Effector CD8-positive, alpha-beta T cell (primary cell): Measurements from ENCODE around the gene TLN1.
A peak's percentile ranks its signal among the peaks of the same experiment; 100 is the strongest.

ENCODE experiments used
- DNase-seq: peaks from one replicate; lab custom pipeline; 2025; lab: John Stamatoyannopoulos, UW

The TLN1 gene

DNA sequence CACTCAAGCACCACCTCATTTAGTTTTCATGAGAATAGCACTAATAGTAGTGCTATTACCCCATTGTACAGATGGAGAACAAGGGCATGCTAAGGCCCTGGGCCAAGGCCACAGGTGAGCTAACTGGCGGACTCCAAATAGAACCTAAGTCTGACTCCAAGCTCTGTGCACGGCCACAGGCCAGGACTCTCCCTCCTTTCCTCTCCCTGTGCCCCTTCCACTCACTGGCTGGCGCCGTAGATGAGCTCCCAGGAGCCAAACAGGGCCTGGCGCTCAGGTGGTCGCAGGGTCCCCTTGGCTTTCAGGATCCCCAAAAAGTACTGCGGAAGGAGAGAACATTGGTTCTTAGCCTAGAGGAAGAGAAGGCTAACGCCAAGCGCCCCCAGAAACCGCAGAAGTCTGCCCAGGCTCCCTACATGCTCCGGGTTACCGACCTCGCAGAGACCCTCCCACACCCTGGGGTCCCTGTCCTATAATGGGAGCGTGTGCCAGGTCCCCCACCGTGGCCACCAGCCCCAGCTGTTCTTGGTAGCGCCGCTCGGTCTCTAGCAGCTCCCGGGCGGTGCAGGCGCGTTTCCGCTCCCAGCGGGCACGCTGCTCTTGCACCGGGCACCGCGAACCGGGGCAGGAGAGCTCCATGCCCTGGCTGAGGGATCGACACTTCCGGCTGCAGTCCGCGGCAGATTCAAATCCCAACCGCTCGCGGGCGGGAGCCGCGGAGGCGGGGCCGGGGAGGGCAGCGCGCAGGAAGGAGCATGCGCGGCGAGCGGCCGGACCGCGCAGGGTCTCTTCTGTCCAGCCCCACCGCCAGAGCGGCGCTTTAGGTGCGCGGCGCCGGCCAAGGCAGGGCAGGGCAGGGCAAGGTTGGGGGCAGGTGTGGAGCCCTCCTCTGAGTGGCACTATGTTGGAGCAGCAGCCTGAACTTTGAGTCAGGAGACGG, 67.2 kb downstream of the TLN1 start, which contains the start of gene ARHGEF39:
TSS of gene ARHGEF39 (minus strand) at position 665 of the 940 bp plus-strand sequence. CDS start at position 639, 26 bp downstream.
- DNase-seq: peak; percentile 50

GRCh38 chr9:35662437-35662836, 69.6 kb downstream of the TLN1 start:
- no peak for DNase-seq

DNA sequence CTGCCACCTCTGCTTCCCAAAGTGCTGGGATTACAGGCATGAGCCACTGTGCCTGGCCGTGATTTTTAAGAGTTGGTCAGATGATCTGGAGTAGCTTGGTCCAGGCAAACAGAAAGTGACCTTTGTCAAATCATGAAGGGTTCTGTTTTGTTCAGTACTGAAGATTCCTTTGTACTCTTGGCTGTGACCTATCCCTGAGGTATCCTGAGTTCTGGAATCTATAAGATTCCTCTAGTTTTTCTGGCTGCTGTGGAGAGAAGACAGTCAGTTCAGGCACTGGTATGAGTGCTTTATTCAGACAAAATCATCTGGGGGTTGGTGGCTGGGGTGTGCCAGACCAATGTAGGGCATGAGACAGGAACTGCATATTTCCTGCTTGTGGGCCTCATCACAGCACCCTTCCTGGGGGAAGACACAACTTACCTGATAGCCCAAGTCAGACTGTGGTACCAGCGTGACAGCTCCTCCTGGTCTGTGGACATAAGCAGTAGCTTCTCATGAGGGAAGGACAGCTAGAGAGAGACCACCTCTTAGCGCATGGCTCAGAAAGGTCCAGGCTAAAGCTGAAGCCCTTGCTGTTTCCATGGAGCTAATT, 70.1 kb downstream of the TLN1 start:
- peak; percentile 13 for DNase-seq

GRCh38 chr9:35660966-35661415, 71.0 kb downstream of the TLN1 start:
- DNase-seq: no peak

GRCh38 chr9:35659340-35659739, 72.7 kb downstream of the TLN1 start:
- no peak for DNase-seq

- DNase-seq: no peak
These were observed 73.1 kb downstream of the TLN1 start for GRCh38 chr9:35658968-35659220.

- DNase-seq: peak; percentile 74
These were observed 73.6 kb downstream of the TLN1 start, which contains the start of gene CCDC107 for GRCh38 chr9:35658137-35658967. CCDC107 (plus strand) TSS chr9:35658292; CDS start chr9:35658380, 88 bp downstream.

- peak; percentile 87 for DNase-seq
These were observed 74.4 kb downstream of the TLN1 start, which contains the start of gene RMRP for GRCh38 chr9:35657546-35658136. RMRP (minus strand) TSS chr9:35658019.

DNA sequence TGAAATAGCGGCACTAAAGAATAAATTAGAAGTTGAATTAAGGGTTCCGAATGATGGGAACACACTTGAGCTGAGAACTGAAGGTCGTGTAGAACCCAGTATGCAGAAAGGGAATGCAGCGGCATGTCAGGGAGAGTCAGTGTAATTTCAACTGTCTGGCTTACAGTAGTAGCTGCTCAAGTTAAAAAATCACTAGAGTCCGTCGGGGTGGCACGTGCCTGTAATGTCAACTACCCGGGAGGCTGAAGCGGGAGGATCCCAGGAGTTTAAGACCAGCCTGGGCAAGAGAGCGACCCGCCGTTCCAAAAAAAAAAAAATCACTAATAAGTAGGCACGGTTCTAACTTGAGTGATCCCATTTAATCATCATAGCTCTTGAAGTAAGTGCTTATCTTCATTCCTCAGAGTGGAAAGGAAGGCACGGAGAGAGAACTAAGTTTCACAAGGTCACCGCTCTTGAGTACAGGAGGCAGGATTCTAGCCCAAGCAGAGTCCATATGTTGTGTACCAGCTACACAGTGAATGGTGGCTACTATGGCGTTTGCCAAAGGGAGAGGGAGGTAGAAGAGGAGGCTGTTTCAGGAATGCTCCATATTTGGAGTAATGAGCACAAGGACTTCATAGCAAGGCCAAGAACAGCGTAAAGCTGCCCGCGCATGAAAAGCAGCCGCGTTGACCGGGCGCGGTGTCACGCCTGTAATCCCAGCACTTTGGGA, 75.0 kb downstream of the TLN1 start:
- DNase-seq: no peak

GRCh38 chr9:35656348-35656747, 75.6 kb downstream of the TLN1 start:
- no peak for DNase-seq

DNA sequence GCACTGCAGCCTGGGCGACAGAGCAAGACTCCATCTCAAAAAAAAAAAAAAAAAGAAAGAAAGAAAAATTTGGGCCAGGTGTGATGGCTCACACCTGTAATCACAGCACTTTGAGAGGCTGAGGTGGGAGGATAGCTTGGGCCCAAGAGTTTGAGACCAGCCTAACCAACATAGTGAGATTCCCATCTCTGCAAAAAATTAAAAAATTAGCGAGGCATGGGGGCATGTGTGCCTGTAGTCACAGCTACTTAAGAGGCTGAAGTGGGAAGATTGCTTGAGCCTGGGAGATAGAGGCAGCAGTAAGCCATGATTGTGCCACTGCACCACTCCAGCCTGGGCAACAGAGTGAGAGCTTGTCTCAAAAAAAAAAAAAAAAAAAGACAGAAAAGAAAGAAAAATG, 78.4 kb downstream of the TLN1 start:
- DNase-seq: no peak

DNA sequence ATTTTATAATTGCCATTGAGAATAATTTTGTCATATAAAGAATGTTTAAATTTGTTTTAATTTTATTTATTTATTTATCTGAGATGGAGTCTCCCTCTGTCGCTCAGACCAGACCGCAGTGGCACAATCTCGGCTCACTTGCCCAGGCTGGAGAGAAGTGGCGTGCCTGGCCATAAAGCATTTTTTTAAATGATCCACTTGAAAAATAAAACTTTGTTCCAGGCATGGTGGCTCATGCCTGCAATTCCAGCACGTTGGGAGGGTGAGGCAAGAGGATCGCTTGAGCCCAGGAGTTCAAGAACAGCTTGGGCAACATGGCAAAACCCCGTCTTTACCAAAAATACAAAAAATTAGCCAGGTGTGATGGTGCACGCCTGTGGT, 79.2 kb downstream of the TLN1 start:
- no peak for DNase-seq

GRCh38 chr9:35651956-35652828, 79.8 kb downstream of the TLN1 start:
- DNase-seq: no peak

DNA sequence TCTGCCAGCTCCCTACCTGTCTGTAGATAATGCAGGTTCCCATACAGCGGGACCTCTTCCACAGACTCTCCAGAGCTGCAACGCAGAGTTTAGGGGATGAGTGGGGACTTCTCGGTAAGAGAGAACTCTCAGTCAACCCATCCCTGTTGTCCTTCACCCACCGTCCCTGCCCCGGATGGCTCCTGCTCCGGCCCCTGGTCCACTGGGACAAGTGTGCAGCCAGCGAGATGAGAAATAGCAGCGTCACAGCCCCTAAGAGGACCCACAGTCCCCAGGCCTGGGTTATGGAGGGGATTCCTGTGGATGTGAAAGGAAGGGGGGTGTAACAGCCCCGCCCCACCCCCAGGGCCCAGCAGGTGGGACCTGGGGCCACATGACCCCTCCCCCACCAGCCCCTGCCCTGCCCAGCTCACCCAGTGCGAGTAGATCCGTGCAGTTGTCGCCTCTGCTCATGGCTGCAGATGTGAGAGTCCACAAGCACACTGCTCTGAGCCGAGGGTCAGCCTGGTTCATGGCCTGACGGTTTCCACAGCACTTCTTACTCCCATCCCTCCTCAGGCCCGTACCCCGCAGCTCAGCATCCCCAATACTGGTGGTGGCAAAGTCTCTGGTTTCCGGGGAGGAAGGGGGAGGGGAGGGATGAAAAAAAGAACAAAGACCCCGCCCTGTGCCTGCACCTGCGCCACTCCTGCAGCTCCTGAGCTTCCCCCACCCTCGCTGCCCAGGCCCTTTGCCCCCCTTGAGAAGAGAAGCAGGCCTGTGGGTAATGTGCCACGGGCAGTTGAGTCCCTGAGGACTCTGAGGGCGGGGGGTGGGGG, 81.4 kb downstream of the TLN1 start, which contains the start of gene SIT1:
TSS of gene SIT1 (minus strand) at position 591 of the 818 bp plus-strand sequence. CDS start at position 513, 78 bp downstream.
- DNase-seq: peak; percentile 22

DNA sequence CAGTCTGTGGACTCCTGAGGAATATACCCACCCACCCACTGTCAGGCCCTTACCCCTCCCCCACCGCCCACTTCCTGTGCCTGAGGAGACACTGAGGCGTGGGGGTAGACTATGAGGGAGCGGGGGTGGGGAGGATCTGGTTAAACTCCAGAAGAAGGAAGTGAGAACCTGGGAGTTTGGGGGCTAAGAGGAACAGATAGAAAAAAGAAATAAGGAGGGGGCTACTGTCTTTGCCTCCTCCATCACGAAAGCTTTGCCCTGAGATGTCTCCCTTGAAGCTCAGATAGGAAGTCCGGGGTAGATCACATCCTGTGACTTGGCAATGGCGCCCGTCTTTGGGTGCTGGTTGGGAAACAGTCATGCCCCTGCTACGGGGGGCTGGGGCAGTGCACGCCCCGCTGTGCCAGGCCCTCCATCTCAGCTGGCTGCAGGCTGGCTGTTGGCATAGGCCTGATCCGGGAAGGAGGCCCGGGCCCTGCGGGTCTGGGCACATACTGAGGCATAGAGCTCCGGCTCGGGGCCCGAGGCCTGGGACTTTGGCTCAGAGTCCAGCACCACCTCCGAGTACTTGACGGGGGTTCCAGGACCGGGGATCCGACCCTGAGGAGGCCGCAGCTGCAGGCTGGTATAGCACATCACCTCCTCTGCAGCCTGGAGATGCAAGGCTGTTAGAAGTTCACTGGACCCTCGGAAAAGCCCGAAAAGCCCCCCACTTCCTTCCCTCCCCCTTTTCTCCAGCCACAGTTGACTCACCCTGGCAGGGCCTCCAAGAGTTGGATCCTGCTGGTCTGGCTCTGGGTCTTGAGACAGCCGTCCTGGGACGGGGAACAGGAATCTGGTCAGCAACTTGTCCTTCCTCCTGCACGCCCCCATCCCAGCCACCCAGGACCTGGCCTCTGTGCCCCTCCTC, 82.3 kb downstream of the TLN1 start:
- DNase-seq: peak; percentile 15
